ENCODE measurements around the gene OSBPL1A.

DNA sequence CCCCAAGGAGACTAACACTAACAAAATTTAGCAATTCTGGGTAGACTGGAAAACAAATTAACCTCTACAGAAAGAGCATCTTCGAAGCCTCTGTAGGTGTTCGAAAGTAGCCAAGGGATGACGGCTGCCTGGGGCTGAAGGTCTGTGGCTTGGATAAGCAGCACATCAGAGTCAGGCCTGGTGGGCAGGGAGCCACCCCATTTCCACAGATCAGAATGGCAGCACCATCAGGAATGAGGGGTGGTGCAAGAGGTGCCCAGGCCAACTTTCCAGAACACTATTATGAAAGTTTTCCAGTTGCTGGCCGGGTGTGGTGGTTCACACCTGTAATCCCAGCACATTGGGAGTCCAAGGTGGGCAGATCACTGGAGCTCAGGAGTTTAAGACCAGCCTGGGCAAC lies 200.9 kb downstream of the OSBPL1A start:
- TF ChIP-seq POLR2A (IDR thresholded peaks at IDR 0.05): no peak
- TF ChIP-seq, protein P1, sequence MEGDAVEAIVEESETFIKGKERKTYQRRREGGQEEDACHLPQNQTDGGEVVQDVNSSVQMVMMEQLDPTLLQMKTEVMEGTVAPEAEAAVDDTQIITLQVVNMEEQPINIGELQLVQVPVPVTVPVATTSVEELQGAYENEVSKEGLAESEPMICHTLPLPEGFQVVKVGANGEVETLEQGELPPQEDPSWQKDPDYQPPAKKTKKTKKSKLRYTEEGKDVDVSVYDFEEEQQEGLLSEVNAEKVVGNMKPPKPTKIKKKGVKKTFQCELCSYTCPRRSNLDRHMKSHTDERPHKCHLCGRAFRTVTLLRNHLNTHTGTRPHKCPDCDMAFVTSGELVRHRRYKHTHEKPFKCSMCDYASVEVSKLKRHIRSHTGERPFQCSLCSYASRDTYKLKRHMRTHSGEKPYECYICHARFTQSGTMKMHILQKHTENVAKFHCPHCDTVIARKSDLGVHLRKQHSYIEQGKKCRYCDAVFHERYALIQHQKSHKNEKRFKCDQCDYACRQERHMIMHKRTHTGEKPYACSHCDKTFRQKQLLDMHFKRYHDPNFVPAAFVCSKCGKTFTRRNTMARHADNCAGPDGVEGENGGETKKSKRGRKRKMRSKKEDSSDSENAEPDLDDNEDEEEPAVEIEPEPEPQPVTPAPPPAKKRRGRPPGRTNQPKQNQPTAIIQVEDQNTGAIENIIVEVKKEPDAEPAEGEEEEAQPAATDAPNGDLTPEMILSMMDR (IDR thresholded peaks at IDR 0.05): no peak

Data from right lobe of liver (tissue), 4 donors.